HL-60 (cell line): ENCODE data around the gene CDKL1.

Experiments
- CTCF ChIP-seq: IDR thresholded peaks from one replicate; pipeline ENCODE4 v1.5.1; 2011; ENCODE audit warnings: low read length, control low read depth, inconsistent platforms; ENCODE audit not compliant: insufficient read depth
- GABPA ChIP-seq: IDR thresholded peaks from 2 replicates; pipeline ENCODE4 v1.6.1; 2012; ENCODE audit warnings: low read depth
- POLR2AphosphoS5 ChIP-seq: IDR thresholded peaks from 2 replicates; pipeline ENCODE4 v1.6.1; 2012; ENCODE audit warnings: low read depth
- REST ChIP-seq: IDR thresholded peaks from 2 replicates; pipeline ENCODE4 v1.6.1; 2012; ENCODE audit warnings: low read depth; ENCODE audit not compliant: insufficient replicate concordance

- no peak for TF ChIP-seq POLR2AphosphoS5
- no peak for TF ChIP-seq CTCF
- no peak for TF ChIP-seq REST
- TF ChIP-seq GABPA, result no peak
These were observed 1.5 kb upstream of the CDKL1 start for GRCh38 chr14:50398189-50398580.
